Kasumi-1 (cell line): ENCODE measurements around the gene KHK.

Experiments
- DNase-seq, 2 experiments: peaks; one replicate each; lab custom pipeline; 2025; lab: John Stamatoyannopoulos, UW

KHK gene

GRCh38 chr2:27081984-27082772 is 4.4 kb upstream of the KHK start:
- no peak for DNase-seq

GRCh38 chr2:27082773-27083409 is 3.7 kb upstream of the KHK start:
- no peak for DNase-seq

GRCh38 chr2:27083410-27084296 is 2.9 kb upstream of the KHK start:
- no peak for DNase-seq

- no peak for DNase-seq
Measured at GRCh38 chr2:27084297-27085061, 2.1 kb upstream of the KHK start.

- no peak for DNase-seq
Measured at GRCh38 chr2:27085062-27085672, 1.4 kb upstream of the KHK start.

- no peak for DNase-seq
Measured at GRCh38 chr2:27085673-27086089, 891 bp upstream of the KHK start.

- DNase-seq, result peak; percentile 86 to 90
Measured at GRCh38 chr2:27086090-27086723, 365 bp upstream of the KHK start.

- no peak for DNase-seq
Measured at GRCh38 chr2:27087823-27088410, 1.3 kb downstream of the KHK start.

GRCh38 chr2:27088634-27089033 is 2.1 kb downstream of the KHK start:
- no peak for DNase-seq

GRCh38 chr2:27089111-27089954 is 2.8 kb downstream of the KHK start:
- DNase-seq, result no peak

GRCh38 chr2:27091746-27092695 is 5.4 kb downstream of the KHK start:
- no peak for DNase-seq

- no peak for DNase-seq
Measured at GRCh38 chr2:27092696-27093429, 6.3 kb downstream of the KHK start.

- no peak for DNase-seq
Measured at GRCh38 chr2:27093430-27094352, 7.1 kb downstream of the KHK start.

- DNase-seq, result no peak
Measured at GRCh38 chr2:27094353-27094984, 7.9 kb downstream of the KHK start.

GRCh38 chr2:27095427-27095744 is 8.8 kb downstream of the KHK start:
- no peak for DNase-seq
